Fibroblast of mammary gland (primary cell): ENCODE data around the gene LAMB2.

ENCODE experiments used
- DNase-seq: peaks from one replicate; pipeline ENCODE4 v3.0.0-alpha.2; 2010; ENCODE audit warnings: low read depth
- H3K4me3 ChIP-seq: 2 replicates; pipeline ENCODE4 v1.5.1; 2011; ENCODE audit warnings: low read depth, mild to moderate bottlenecking, low read length, moderate library complexity; ENCODE audit not compliant: control insufficient read depth
- TF ChIP-seq, protein P1 (sequence below): conservative IDR thresholded peaks from 2 replicates; pipeline ENCODE4 v1.5.1; 2011; ENCODE audit warnings: low read depth, low read length, inconsistent platforms; ENCODE audit not compliant: control insufficient read depth, insufficient read depth

LAMB2 gene

DNA sequence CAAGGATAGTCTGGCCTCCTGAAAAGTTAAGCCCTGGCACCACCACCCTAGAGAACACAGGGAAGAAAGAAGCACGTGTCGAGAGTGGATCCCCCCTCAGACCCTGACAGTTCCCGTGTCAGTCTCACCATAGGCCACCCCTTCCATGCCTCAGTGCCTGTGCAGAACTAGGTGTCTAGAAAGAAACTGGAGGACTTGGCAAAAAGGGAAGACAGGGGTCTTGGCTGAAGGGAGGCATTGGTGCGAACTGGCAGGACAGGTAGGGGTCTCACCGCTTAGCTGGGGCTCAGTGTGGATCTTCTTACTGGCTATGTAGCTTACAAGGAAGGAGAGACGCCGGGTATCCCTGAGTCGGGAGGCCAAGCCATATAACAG is 28.8 kb downstream of the LAMB2 start:
- no peak for DNase-seq
- TF ChIP-seq, protein P1, sequence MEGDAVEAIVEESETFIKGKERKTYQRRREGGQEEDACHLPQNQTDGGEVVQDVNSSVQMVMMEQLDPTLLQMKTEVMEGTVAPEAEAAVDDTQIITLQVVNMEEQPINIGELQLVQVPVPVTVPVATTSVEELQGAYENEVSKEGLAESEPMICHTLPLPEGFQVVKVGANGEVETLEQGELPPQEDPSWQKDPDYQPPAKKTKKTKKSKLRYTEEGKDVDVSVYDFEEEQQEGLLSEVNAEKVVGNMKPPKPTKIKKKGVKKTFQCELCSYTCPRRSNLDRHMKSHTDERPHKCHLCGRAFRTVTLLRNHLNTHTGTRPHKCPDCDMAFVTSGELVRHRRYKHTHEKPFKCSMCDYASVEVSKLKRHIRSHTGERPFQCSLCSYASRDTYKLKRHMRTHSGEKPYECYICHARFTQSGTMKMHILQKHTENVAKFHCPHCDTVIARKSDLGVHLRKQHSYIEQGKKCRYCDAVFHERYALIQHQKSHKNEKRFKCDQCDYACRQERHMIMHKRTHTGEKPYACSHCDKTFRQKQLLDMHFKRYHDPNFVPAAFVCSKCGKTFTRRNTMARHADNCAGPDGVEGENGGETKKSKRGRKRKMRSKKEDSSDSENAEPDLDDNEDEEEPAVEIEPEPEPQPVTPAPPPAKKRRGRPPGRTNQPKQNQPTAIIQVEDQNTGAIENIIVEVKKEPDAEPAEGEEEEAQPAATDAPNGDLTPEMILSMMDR: no peak
- peak overlapping the region; percentile 91 for H3K4me3 ChIP-seq

DNA sequence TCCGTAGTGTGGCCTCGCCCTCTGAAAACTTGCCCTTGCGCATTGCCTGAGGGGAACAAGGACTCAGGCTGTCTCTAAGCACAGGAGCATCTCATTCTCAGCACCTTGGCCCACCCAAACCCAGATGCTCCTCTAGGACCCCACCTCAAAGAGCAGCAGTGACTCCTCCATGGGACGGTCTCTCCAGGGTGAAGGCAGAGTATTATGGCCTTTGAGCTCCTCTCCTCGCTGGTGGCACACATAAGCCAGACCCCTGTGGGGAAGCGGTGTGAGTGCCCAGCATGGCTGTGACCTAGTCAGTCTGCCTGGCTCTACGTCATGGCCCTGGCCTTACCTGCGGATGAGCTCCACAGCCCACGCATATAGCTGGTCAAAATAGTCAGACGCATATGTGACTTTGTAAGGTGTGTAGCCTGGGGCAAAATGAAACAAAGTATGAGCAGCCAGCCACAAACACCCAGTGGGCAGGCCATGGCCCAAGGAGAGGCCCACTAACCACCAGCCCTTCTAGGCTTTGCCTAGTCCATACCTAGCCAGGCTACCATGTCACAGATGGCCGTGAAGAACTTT is 32.7 kb downstream of the LAMB2 start:
- no peak for DNase-seq
- TF ChIP-seq, protein P1: no peak
- H3K4me3 ChIP-seq: no peak overlapping the region

DNA sequence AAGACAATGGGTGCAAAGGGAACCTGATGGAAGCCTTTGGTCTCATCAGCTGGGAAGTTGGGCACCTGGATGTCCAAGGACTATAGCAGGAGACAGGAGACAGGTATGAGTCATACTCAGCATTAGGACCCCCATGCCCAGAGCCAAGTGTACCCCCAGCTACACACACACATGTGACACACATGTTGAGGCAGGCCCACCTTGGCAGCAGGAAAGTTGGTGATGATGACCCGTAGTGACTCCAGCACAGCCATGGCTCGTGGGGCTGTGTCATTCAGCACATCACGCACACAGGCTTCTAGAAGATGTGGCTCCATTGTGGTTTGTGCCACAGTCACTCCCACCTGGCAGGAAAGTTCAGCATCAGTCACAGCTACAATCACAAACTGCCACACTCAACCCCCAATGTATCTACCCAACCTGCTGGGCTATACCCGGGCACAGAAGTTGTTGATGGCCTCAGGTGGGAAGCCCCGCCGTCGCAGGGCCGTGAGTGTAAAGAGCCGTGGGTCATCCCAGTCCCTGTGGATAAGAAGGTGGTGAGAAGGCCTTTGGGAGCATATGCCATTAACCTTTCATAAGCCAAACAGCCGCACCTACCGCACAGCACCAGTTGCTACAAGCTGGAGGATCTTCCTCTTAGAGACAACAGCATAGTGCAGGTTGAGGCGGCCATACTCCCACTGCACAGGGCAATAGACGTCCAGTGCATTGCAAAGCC is 33.8 kb downstream of the LAMB2 start:
- TF ChIP-seq, protein P1: no peak
- DNase-seq: no peak
- H3K4me3 ChIP-seq: no peak overlapping the region

DNA sequence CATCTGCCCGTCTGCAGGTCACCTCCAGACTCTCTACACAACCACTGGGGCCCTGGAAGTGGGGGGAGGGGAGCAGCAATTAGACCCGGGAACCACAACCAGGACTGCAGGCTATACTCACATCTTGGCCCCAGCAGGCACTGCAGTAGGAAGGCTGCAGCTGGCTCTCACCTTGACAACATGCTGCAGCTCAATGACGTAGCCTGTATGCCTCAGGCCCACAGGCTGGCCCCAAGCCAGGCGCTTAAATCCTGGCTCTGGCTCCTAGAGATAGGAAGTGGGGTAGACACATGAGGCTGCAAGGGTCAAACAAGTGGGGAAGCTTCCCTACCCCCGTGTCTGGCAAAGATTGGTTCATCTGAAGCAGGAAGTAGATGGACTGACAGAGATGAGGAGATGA is 34.4 kb downstream of the LAMB2 start:
- TF ChIP-seq, protein P1: no peak
- DNase-seq: peak; percentile 43
- no peak overlapping the region for H3K4me3 ChIP-seq

DNA sequence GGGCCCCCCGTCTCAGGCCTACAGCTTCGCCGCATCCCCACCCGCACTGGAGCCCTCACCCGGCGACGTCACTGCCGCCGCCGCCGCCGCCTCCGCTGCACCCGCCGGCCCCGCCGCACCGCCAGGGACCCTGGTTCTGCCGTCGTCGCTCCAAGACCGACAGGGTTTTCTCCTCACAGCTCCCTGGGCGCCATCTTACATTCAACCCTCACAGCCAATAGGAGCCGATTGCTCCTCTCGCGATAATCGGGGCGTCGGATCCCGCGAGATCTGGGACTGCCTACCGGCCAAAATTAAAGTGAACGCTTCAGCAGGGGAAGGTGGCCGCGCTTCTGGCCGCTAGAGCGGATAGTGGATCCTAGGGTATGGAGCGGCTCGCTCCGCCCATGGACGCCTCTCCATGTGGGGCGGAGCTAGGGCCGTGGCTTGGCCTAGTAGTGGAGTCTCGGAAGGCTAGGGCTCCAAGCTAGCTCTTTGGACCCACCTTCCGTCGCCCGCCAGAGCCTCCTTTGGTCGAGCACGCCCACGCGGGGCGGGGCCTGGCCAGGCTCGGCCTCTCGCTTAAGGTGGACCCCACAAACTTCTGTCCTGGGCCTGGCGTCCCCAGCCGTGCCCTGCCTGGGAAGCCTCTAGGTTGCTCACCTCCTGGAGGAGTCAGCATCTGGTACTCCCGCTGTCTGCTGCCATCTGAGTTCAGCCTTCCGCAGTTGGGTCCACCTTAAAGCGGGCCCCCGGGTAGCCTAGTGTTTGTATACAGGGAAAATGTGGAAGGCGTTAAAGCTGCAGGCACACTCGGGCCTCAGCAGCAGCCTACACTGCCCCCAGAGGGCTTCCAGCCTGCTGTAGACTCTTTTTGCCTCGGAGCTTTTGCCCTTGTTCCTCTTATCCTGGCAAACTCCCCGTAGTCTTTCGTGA is 38.7 kb downstream of the LAMB2 start, which contains the start of gene QRICH1:
TSS of gene QRICH1 (minus strand) at position 219 of the 915 bp plus-strand sequence. CDS start 17,054 bp downstream, outside the sequence.
- TF ChIP-seq, protein P1: peak; percentile 68
- peak within 1 kb of the TSS; percentile 97 for H3K4me3 ChIP-seq
- peak; percentile 97 for DNase-seq

DNA sequence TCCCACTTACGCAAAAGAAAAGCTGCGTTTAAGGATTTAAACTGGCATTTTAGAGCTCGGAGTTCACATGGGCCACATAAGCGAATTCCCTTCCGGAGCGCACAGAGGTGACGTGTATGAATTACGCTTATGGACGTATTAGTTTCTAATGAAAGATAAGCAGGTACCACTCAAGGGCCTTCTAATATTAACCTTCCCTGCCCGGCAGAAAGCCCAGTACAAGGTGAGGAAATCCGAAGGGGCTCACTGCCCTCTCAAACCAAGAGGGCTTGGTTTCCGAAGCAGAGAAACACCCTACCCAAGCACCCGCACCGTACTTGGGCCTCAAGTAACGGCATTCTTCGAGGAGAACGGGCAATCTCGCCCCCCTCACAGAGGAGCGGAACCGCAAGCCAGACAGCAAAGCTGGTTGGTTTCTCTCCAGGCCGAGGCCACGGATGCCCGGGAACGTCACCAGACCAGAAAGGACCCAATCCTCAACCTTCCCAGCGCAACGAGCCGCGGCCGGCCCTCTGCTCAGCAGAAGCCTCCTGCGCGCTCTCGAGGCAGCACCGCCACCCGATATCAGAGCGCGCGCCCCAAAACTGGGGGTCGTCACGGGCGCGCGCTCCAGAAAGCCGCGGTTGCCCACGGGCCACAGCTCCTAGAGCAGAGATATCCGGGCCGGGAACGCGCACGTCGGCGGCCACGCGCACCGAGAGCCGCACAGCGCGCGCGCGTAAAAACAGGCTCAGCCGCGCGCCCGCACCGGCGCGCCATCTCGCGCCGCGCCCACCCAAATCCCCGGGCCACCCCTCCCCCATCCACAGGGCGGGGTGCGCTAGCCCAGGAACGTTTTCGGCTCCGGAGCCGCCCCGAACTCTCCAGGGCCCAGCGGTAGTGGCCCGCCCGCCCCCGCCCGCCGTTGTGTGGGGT is 39.7 kb downstream of the LAMB2 start:
- TF ChIP-seq, protein P1: no peak
- peak; percentile 86 for DNase-seq
- peak overlapping the region; percentile 97 for H3K4me3 ChIP-seq
